Eye (tissue), 1 donor: ENCODE data around the gene TMEM59L.
"Not testable (repeated sequence)": the region's sequence is repeated elsewhere in the genome, so short reads cannot be mapped to it uniquely, and the experiment has no call there.

ENCODE experiments used
- DNase-seq: peaks from one replicate; pipeline ENCODE4 v3.0.0-alpha.2; 2015

The TMEM59L gene

GRCh38 chr19:18612772-18613588 lies at the start of gene TMEM59L:
TMEM59L (plus strand) TSS chr19:18612870; CDS start chr19:18612959, 89 bp downstream.
- DNase-seq: peak; percentile 79

- no peak for DNase-seq
Measured at GRCh38 chr19:18566953-18567352, 45.7 kb upstream of the TMEM59L start.

DNA sequence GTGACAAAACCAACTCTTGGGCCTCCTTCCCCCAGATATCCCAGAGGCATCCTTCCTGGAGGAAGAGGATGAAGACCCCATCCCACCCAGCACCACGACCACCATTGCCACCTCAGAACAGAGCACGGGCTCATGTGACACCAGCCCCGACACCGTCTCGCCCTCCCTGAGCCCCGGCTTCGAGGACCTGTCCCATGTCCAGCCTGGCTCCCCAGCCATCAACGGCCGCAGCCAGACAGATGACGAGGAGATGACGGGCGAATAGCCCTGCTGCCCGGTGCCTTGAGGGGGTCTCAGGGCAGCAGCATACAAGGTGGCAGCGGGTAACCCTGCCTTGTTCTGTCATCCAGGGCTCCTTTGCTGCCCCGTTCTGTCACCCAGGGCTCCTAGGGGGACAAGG lies 44.3 kb upstream of the TMEM59L start:
- no peak for DNase-seq

DNA sequence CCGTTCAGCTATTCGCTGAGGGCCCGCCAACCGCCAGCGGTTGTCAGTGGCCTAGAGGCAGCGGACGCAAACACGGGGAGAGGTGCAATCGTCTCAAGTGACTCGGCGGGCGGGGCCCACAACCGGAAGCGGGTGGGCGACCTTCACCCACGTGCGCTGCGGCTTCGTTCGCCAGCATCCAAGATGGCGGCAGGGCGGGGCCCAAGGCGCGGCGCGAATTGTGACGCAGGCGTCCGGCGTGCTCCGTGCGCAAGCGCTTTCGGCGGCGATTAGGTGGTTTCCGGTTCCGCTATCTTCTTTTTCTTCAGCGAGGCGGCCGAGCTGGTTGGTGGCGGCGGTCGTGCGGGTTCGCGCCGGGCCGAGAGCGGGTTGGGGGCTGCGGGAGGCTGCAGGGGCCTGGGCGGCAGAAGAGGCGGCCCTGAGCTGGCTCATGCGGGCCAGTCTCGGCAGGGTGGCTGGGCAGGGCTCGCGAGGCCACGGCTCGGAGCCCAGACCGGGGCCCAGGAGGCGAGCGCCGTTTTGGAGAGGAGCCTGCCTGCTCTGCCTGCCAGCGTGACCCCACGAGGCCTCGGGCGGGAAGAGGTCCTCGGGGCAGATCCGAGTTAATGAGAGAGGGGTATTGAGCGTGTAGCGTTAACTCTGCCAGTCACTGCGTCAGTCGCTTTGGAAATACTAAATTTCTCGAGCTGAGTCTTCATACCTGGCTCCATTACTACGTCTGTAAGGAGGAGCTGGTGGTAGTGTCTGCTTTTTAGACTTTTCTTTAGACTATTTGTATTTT lies 40.9 kb upstream of the TMEM59L start, which contains the start of gene UBA52:
TSS of gene UBA52 (plus strand) at position 294 of the 781 bp plus-strand sequence. CDS start 1,444 bp downstream, outside the sequence.
- DNase-seq: peak; percentile 99

GRCh38 chr19:18574691-18575291 lies 37.9 kb upstream of the TMEM59L start:
- no peak for DNase-seq

DNA sequence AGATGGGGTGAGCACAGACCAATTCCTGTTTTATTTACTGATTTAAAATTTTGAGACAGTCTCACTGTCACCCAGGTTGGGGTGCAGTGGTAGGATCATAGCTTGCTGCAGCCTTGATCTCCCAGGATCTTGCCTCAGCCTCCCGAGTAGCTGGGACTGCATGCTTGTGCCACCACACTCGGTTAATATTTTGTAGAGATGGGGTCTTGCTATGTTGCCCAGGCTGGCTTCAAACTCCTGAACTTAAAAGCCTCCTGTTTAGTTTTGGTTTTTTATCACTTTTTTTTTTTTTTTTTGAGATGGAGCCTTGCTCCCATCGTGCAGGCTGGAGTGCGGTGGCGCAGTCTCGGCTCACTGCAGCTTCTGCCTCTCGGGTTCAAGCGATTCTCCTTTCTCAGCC lies 36.3 kb upstream of the TMEM59L start:
- no peak for DNase-seq

DNA sequence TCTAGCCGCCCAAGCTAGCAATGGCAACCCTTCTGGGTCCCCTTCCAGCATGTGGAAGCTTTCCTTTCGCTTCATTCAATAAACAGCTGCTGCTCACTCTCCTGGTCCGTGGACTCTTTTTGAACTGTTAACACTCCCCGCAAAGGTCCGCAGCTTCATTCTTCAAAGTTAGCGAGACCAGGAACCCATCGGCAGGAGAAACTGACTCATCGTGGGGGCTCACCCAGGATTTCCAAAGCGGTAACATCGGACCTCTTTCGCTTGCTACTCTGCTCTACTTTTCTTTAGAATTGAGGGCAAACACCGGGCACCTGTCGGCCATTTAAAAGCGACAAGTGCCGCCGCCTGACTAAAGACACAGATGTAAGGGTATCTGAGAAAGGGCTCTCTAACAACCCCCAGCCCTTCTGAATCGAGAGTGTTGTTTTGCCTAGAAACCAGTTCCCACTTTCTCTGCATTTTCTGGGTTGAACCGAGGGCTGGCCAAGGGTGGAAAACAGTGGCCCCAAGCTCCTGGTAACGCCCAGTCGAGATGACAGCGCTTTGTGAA lies 35.2 kb upstream of the TMEM59L start:
- no peak for DNase-seq

GRCh38 chr19:18580311-18580710 lies 32.4 kb upstream of the TMEM59L start:
- DNase-seq: no peak

GRCh38 chr19:18586306-18586705 lies 26.4 kb upstream of the TMEM59L start:
- no peak for DNase-seq

- no peak for DNase-seq
Measured at GRCh38 chr19:18587561-18587960, 25.1 kb upstream of the TMEM59L start.

DNA sequence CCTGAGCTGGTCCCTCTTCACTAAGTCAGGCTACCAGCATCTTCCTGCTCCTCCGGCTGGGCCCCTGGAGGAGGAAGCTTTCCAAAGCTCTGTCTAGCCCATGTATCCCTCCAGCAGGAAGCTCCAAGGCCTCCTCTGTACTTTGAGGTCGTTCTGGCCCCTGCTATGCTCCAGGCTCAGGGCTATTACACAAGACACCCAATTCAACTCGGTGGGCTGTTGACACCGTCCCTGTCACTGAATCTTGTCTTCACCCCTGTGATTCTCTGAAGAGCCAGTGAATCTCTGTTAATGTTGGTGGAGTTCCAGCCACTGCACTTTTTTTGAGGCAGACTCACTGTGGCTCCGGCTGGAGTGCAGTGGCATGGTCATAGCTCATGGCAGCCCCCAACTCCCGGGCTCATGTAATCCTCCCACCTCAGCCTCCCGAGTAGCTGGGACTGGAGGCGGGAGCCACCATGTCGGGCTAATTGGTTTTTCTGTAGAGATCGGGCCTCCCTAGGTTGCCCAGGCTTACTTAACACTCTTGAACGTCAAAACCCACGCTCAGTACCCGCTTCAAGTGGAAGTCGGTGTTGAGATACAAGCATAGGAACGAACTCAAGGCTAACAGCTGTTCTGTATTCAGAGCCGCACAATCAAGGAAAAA lies 24.6 kb upstream of the TMEM59L start:
- DNase-seq: no peak

- peak; percentile 94 for DNase-seq
Measured at GRCh38 chr19:18588611-18589379, 23.9 kb upstream of the TMEM59L start, which contains the start of gene REX1BD. REX1BD (plus strand) TSS chr19:18588798; CDS start chr19:18588802, 4 bp downstream.

DNA sequence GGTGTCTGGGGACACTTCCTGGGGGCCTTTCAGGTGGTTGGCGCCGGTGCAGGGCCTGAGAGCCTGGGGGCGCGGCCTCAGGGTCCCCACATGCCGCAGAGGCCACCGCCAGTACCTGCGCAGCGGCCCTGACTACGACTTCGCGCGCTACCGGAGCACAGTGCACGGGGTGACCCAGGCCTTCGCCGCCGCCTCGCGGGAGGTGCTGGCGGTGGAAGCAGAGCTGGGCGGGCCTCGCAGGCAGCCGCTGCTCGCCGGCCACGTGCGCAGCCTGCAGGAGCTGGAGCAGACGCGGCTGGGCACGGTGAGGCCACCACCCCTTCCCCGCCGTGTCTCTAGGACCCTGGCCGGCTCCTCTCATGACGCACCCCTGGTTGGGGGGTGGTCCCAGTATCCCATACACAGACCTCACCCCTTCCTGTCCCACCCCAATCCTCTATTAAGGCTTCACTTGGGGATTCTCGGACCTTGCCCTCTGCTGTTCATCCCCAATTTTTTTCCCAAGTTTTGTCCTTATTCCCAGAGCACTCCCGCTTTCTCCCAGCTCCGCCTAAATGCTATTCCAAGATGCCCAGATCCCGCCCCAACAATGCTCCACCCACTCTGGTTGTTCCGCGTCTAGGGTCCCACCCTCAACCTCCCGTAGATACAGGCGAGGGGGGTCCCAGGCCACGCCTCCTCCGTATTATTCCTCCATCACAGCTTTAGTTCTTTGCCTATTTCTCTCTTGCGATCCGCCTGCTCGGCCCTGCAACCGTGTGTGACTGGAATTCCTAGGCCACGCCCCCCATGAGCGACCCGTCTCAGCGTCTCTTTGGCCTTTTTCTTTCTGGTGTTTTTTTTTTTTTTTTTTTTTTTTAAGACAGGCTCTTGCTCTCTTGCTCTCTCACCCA lies 23.0 kb upstream of the TMEM59L start:
- DNase-seq: peak; percentile 89

DNA sequence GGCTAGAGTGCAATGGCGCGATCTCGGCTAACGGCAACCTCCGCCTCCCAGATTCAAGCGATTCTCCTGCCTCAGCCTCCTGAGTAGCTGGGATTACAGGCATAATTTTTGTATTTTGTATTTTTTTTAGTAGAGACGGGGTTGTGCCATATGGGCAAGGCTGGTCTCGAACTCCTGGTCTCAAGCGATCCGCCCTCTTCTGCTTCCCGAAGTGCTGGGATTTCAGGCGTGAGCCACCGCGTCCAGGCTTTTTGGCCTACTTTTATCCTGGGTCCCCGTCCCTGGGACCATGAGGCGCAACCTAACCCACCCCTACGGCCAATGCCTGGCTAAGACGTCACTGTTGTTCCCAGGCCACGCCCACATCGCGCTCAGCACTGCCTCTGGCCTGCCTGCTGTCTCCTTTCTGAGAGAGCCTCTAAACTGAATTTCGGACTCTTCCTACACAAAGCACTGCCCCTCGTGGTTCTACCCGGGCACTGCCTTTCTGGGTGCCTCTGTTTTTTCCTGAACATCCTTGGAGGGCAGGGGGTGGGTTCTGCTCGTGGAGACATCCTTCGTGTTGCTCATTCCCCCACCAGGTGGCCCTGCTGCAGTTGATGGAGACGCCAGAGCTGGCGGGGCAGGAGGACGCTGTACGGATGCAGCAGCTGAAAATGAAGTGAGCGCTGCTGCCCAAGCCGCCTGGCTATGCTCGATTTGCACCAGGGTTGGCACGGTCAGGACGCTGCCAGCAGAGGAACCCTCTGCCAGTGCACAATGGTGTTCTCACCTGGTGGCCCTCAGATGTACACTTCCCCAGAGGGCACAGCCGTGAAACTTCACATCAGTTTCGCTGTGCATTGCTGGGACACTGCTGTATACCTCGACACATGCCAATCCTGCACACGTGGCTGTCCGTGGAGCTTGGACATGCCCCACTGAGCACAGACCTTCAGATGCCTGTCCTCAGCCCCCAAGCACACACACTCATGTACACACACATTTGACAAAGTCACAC lies 22.1 kb upstream of the TMEM59L start:
- DNase-seq: peak; percentile 97

GRCh38 chr19:18591735-18592385 lies 20.8 kb upstream of the TMEM59L start:
- peak; percentile 48 for DNase-seq

- not testable (repeated sequence) for DNase-seq
Measured at GRCh38 chr19:18592732-18593131, 19.9 kb upstream of the TMEM59L start.

DNA sequence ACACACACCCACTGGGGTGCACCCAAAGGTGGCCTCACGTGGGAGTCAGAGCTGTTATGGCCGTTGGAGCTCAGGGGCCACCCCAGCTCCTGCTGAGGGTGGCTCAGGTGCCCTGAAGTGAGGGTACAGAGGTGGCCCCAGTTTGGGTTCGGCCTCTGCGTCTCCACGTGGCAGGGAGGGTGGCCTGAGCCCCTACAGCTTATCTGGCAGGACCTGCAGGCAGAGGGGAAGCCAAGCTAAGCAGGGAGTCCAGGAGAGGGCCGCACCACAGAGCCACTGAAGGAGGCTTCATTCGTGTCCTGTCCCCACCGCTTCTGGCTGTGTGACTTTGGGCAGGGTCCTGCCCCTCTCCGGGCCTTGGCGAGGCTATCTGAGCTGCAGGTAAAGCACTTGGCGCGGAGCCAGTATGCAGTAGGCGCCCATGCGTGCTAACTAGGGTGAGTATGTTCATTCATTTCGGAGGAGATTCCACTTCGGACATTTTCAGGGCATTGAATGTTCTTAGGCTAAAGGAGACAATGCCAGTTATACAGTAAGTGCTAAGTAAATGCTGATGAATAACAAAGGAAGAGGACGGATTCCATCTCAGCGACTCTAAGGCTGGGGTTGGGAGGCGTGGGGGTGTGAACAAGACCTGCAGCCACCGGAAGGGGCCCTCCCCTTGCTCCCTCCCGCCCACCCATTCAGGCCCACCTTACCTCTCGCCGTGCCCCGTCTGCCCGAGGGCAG lies 19.1 kb upstream of the TMEM59L start:
- peak; percentile 19 for DNase-seq
